Endothelial cell of umbilical vein (primary cell): ENCODE measurements around the gene RPL38. TPM values are rescaled to one million over a fixed set of nuclear protein-coding genes. Genes with fewer than 3 reads are reported as not detected.

ENCODE experiments used
- BruUV-seq: library from RNA; stranded (reverse); fragments of 400-500 nt; replicated peaks from 2 replicates; lab custom pipeline; 2021; lab: Mats Ljungman, UMichigan
- CTCF ChIA-PET: fragments of 300-600, 350-600 bp; sonication (Branson Sonifier 250); formaldehyde crosslinking; loops from one replicate; lab custom pipeline; 2021; ENCODE audit warnings: antibody characterized with exemption, inconsistent platforms; lab: Charles Lee
- POLR2A ChIA-PET: fragments of 300-600, 350-600 bp; sonication (Branson Sonifier 250); formaldehyde crosslinking; loops from one replicate; lab custom pipeline; 2021; ENCODE audit warnings: antibody characterized with exemption, inconsistent platforms; lab: Charles Lee
- DNase-seq: peaks from one replicate; pipeline ENCODE4 v3.0.0-alpha.2; 2011; ENCODE audit warnings: low read depth, low spot score
- FAIRE-seq: peaks from 2 replicates; lab custom pipeline; 2011; peaks lifted over from hg19 to GRCh38; lab: Jason Lieb, UNC
- H2AFZ ChIP-seq: 2 replicates; pipeline ENCODE4 v1.6.0; 2012; ENCODE audit warnings: low read depth, low read length, control low read depth, inconsistent platforms
- H3K27ac ChIP-seq: 2 replicates; pipeline ENCODE4 v1.5.1; 2011; ENCODE audit warnings: low read depth, mild to moderate bottlenecking, control low read depth, low read length, moderate library complexity; ENCODE audit not compliant: insufficient read depth
- H3K27me3 ChIP-seq, 2 experiments: 2 replicates each; pipeline versions ENCODE4 v1.6.0 to v1.6.1; 2011; ENCODE audit warnings: low read length in 2 of 2, mixed read lengths in 1 of 2; ENCODE audit not compliant: control insufficient read depth in 2 of 2, insufficient read depth in 2 of 2
- H3K36me3 ChIP-seq, 2 experiments: 2 replicates in 1 of 2; 3 replicates in 1 of 2; pipeline ENCODE4 v1.5.1; 2011; ENCODE audit warnings: low read length in 2 of 2, mild to moderate bottlenecking in 1 of 2, moderate library complexity in 1 of 2; ENCODE audit not compliant: control insufficient read depth in 2 of 2, insufficient read depth in 2 of 2; ENCODE audit errors: extremely low read depth in 1 of 2
- H3K4me1 ChIP-seq: 3 replicates; pipeline ENCODE4 v1.5.1; 2011; ENCODE audit warnings: mild to moderate bottlenecking, low read length; ENCODE audit not compliant: control insufficient read depth, insufficient read depth; ENCODE audit errors: extremely low read depth
- H3K4me2 ChIP-seq: 2 replicates; pipeline ENCODE4 v1.6.1; 2011; ENCODE audit warnings: low read length, control low read depth, mixed read lengths; ENCODE audit not compliant: insufficient read depth
- H3K4me3 ChIP-seq, 3 experiments: fragments of 200-600 bp in 1 of 3; sonication (generic), shearing (Covaris generic) in 1 of 3; replicated peaks in 1 of 3; 2 replicates each; pipeline ENCODE4 v1.5.1; 2011 to 2016; ENCODE audit warnings: control low read depth in 3 of 3, low read length in 3 of 3, mild to moderate bottlenecking in 2 of 3, inconsistent platforms in 1 of 3, low read depth in 1 of 3, moderate library complexity in 1 of 3; ENCODE audit not compliant: insufficient read depth in 1 of 3
- H3K79me2 ChIP-seq: 2 replicates; pipeline ENCODE4 v1.6.0; 2012; ENCODE audit warnings: low read length, inconsistent platforms; ENCODE audit not compliant: control insufficient read depth, insufficient read depth
- H3K9ac ChIP-seq: replicated peaks from 2 replicates; pipeline ENCODE3; 2011; ENCODE audit warnings: low read length, control low read depth; ENCODE audit not compliant: insufficient read depth; ENCODE audit errors: extremely low read depth
- H3K9me1 ChIP-seq: replicated peaks from 3 replicates; pipeline ENCODE4 v1.6.0; 2011; ENCODE audit warnings: mild to moderate bottlenecking, low read length; ENCODE audit not compliant: control insufficient read depth, insufficient read depth; ENCODE audit errors: extremely low read depth
- H3K9me3 ChIP-seq: replicated peaks from 2 replicates; pipeline ENCODE4 v1.5.1; 2012; ENCODE audit warnings: low read length, inconsistent platforms; ENCODE audit not compliant: control insufficient read depth, insufficient read depth
- H4K20me1 ChIP-seq: replicated peaks from 2 replicates; pipeline ENCODE3; 2011; ENCODE audit warnings: mild to moderate bottlenecking, low read length; ENCODE audit not compliant: control insufficient read depth, insufficient read depth; ENCODE audit errors: extremely low read depth
- CTCF ChIP-seq, 2 donors: IDR thresholded peaks; 1 replicate in 1 of 2; 2 replicates in 1 of 2; pipeline ENCODE4 v1.5.1; 2011; ENCODE audit warnings: low read length in 2 of 2, mild to moderate bottlenecking in 2 of 2, moderate library complexity in 2 of 2, control low read depth in 1 of 2, inconsistent platforms in 1 of 2, low read depth in 1 of 2; ENCODE audit not compliant: insufficient read depth in 1 of 2; ENCODE audit errors: extremely low read depth in 1 of 2
- EZH2 ChIP-seq: IDR thresholded peaks from 2 replicates; pipeline ENCODE4 v1.6.1; 2012; ENCODE audit warnings: borderline replicate concordance, low read depth, mild to moderate bottlenecking, moderate library complexity, low read length, inconsistent platforms; ENCODE audit not compliant: severe bottlenecking
- FOS ChIP-seq: IDR thresholded peaks from 2 replicates; pipeline ENCODE4 v1.6.1; 2011; ENCODE audit warnings: mild to moderate bottlenecking, low read length, moderate library complexity, borderline replicate concordance; ENCODE audit not compliant: insufficient read depth
- GATA2 ChIP-seq: IDR thresholded peaks from 2 replicates; pipeline ENCODE4 v1.7.0; 2011; ENCODE audit warnings: low read depth, mild to moderate bottlenecking, moderate library complexity, mixed read lengths, low read length; ENCODE audit not compliant: insufficient read length, insufficient read depth
- JUN ChIP-seq: IDR thresholded peaks from 2 replicates; pipeline ENCODE4 v1.6.1; 2011; ENCODE audit warnings: borderline replicate concordance, low read depth; ENCODE audit not compliant: insufficient read length, insufficient read depth
- MAX ChIP-seq: IDR thresholded peaks from 2 replicates; pipeline ENCODE4 v1.6.1; 2011; ENCODE audit not compliant: insufficient read depth, insufficient read length
- MYC ChIP-seq: IDR thresholded peaks from one replicate; pipeline ENCODE4 v1.6.1; 2011; ENCODE audit warnings: mild to moderate bottlenecking, low read depth, low read length
- POLR2A ChIP-seq: IDR thresholded peaks from 2 replicates; pipeline ENCODE4 v1.6.1; 2012; ENCODE audit warnings: low read depth, mild to moderate bottlenecking, control low read depth, low read length
- POLR2AphosphoS5 ChIP-seq: IDR thresholded peaks from 2 replicates; pipeline ENCODE4 v1.6.1; 2012; ENCODE audit warnings: low read depth, mild to moderate bottlenecking, control low read depth, low read length, moderate library complexity; ENCODE audit not compliant: insufficient read depth
- dilution Hi-C: fragments of 300-500 bp; cut with MboI; formaldehyde crosslinking; loops from one replicate; pipeline ENCODE4 v1.15.0; 2019; ENCODE audit warnings: low sequenced_read_pairs; ENCODE audit not compliant: extremely low pct_ligation_motif_present
- intact Hi-C: fragments of 100-400 bp; cut with micrococcal nuclease; formaldehyde crosslinking; loops from one replicate; pipeline ENCODE4 v1.10.0; 2022
- polyA plus RNA-seq, 4 experiments: library from polyadenylated mRNA; depleted of rRNA in 3 of 4; stranded (reverse) in 3 of 4; unstranded in 1 of 4; fragments of >200 nt; gene quantifications; 2 replicates each; pipeline versions ENCODE4 v1.2.1 to v1.2.3, GENCODE V29; 2011 to 2012; ENCODE audit warnings: missing spikeins in 1 of 4
- total RNA-seq: library from RNA; stranded (reverse); gene quantifications from 2 replicates; pipeline ENCODE4 v1.2.3, GENCODE V29; 2021

The RPL38 gene
- total and polyA plus RNA-seq, 2 donors (not counting 3 experiments of a cell fraction or from before 2014, with no cell fraction given) = 256 to 1,006 TPM

- ChIA-PET POLR2A (interaction anchor here (0.9 to 1.6 kb wide), 2 partner anchors 8 to 571 kb away, joined by 3 to 6 read pairs; partner anchors contain the start of gene TTYH2), CTCF (no interaction called here)
- intact Hi-C loops (loop anchor here (10.0 kb wide), 1 partner anchor 970 kb away; a partner anchor contains a TSS), dilution Hi-C loops (no loop called here)
- no peak overlapping the region for H3K27ac ChIP-seq
- H3K4me2 ChIP-seq = peak overlapping the region; percentile 79
- H3K4me3 ChIP-seq = peak overlapping the region in 1 of 3 experiments; percentile 78
- DNase-seq (no peak), FAIRE-seq (no peak)
- BruUV-seq = no TSS peak
- no peaks in the 10 kb centered on the region for H3K9me3 ChIP-seq
- H3K9me1 ChIP-seq = no peaks in the 10 kb centered on the region
- no peaks in the 10 kb centered on the region for H4K20me1 ChIP-seq
- TF ChIP-seq GATA2 = no peak
- no peak for TF ChIP-seq EZH2
- peak; percentile 16 for TF ChIP-seq POLR2AphosphoS5
- TF ChIP-seq MYC = no peak
- peaks cover 21 to 25% of the 10 kb centered on the region in 2 experiments for H3K36me3 ChIP-seq
- H2AFZ ChIP-seq = no peak overlapping the region
- H3K4me1 ChIP-seq = peaks cover 24% of the 10 kb centered on the region
- peaks cover 48% of the 10 kb centered on the region for H3K79me2 ChIP-seq
- peaks cover 8 to 14% of the 10 kb centered on the region in 2 experiments for H3K27me3 ChIP-seq
- peak overlapping the region; percentile 90 for H3K9ac ChIP-seq
Measured at GRCh38 chr17:74205274-74205673, 1.8 kb downstream of the RPL38 start.

GRCh38 chr17:74206332-74206818, 2.9 kb downstream of the RPL38 start:
- FAIRE-seq (peak; percentile 69), DNase-seq (no peak)
- no peaks in the 10 kb centered on the region for H3K9me1 ChIP-seq
- intact Hi-C loops (loop anchor here (10.0 kb wide), 1 partner anchor 972 kb away; a partner anchor contains a TSS), dilution Hi-C loops (no loop called here)
- POLR2A ChIA-PET = interaction anchor here (0.7 to 0.9 kb wide), 2 partner anchors 408 to 570 kb away, joined by 3 read pairs; a partner anchor contains a TSS
- no peak overlapping the region for H3K27ac ChIP-seq
- no peaks in the 10 kb centered on the region for H4K20me1 ChIP-seq
- peak overlapping the region; percentile 5 for H3K4me2 ChIP-seq
- CTCF ChIA-PET = interaction anchor here (1.0 kb wide), 1 partner anchor 156 kb away, joined by 3 read pairs; no protein-coding TSS in a partner anchor
- H3K79me2 ChIP-seq = peaks cover 48% of the 10 kb centered on the region
- TF ChIP-seq MAX (no peak), POLR2AphosphoS5 (no peak), EZH2 (no peak), MYC (no peak), FOS (no peak), JUN (no peak), GATA2 (no peak), CTCF (IDR thresholded peaks at IDR 0.05; ENCODE audit: extremely low read depth in 1 of 2, insufficient read depth in 1 of 2, low read depth in 1 of 2, low read length in 2 of 2) (no peak), POLR2A (no peak)
- H3K36me3 ChIP-seq = peaks cover 21 to 28% of the 10 kb centered on the region in 2 experiments
- no peak overlapping the region for H3K9ac ChIP-seq
- no peak overlapping the region for H3K4me3 ChIP-seq
- no peak overlapping the region for H2AFZ ChIP-seq
- peaks cover 6 to 9% of the 10 kb centered on the region in 2 experiments for H3K27me3 ChIP-seq
- BruUV-seq = no TSS peak
- H3K4me1 ChIP-seq = peaks cover 24% of the 10 kb centered on the region
- no peaks in the 10 kb centered on the region for H3K9me3 ChIP-seq
